B cell (primary cell): Measurements from ENCODE around the gene FAM168B. TPM values are rescaled to one million over a fixed set of nuclear protein-coding genes. Genes with fewer than 3 reads are reported as not detected.

ENCODE experiments used
- ATAC-seq: fragments of 200-7000 bp; cut with Tn5 transposase; one replicate; pipeline ENCODE4 v1.10.0; 2021; ENCODE audit warnings: low read depth, mild to moderate bottlenecking, moderate number of reproducible peaks, moderate library complexity
- CTCF ChIA-PET: fragments of 350-600 bp; sonication (Branson Sonifier 250); formaldehyde crosslinking; loops from one replicate; lab custom pipeline; 2021; ENCODE audit warnings: antibody characterized with exemption, inconsistent platforms; lab: Charles Lee
- POLR2A ChIA-PET: fragments of 350-600 bp; sonication (Branson Sonifier 250); formaldehyde crosslinking; loops from one replicate; lab custom pipeline; 2021; ENCODE audit warnings: antibody characterized with exemption; lab: Charles Lee
- DNase-seq: peaks from one replicate; pipeline ENCODE4 v3.0.0; 2013
- H2AFZ ChIP-seq: 2 replicates; pipeline ENCODE4 v1.6.1; 2012; ENCODE audit warnings: mild to moderate bottlenecking, low read depth, low read length; ENCODE audit not compliant: insufficient read depth, poor library complexity, severe bottlenecking
- H3K27ac ChIP-seq, 2 donors: 1 replicate in 1 of 2; 2 replicates in 1 of 2; pipeline ENCODE4 v1.5.1; 2012 to 2013; ENCODE audit warnings: low read length in 2 of 2, mild to moderate bottlenecking in 2 of 2, moderate library complexity in 1 of 2
- H3K27me3 ChIP-seq, 4 experiments: fragments of 200-600 bp in 1 of 4; sonication (generic) in 1 of 4; replicated peaks in 1 of 4; 1 replicate in 2 of 4; 2 replicates in 2 of 4; pipeline versions ENCODE4 v1.6.1 to v1.7.0; 2013 to 2016; ENCODE audit warnings: low read length in 3 of 4, mild to moderate bottlenecking in 2 of 4, mixed read lengths in 1 of 4, moderate library complexity in 1 of 4; ENCODE audit not compliant: insufficient read depth in 4 of 4, control insufficient read depth in 3 of 4; ENCODE audit errors: control extremely low read depth in 1 of 4
- H3K36me3 ChIP-seq, 2 experiments: replicated peaks in 1 of 2; 1 replicate in 1 of 2; 2 replicates in 1 of 2; pipeline versions ENCODE4 v1.6.1 to v1.7.1; 2013; ENCODE audit warnings: low read length in 1 of 2; ENCODE audit not compliant: insufficient read depth in 2 of 2, control insufficient read depth in 1 of 2; ENCODE audit errors: control extremely low read depth in 1 of 2, extremely low read depth in 1 of 2
- H3K4me1 ChIP-seq, 2 donors: fragments of 200-600 bp in 1 of 2; sonication (generic) in 1 of 2; 1 replicate in 1 of 2; 2 replicates in 1 of 2; pipeline versions ENCODE4 v1.5.1 to v1.6.1; 2013 to 2017; ENCODE audit warnings: low read length in 2 of 2; ENCODE audit not compliant: control insufficient read depth in 2 of 2, insufficient read depth in 2 of 2
- H3K4me2 ChIP-seq: replicated peaks from 2 replicates; pipeline ENCODE3; 2012; ENCODE audit warnings: mild to moderate bottlenecking, low read depth, low read length; ENCODE audit not compliant: poor library complexity, severe bottlenecking
- H3K4me3 ChIP-seq, 5 experiments: fragments of 200-600 bp in 1 of 5; sonication (generic) in 1 of 5; 1 replicate in 3 of 5; 2 replicates in 2 of 5; pipeline versions ENCODE4 v1.5.1 to v1.7.0; 2011 to 2016; ENCODE audit warnings: low read length in 4 of 5, mild to moderate bottlenecking in 4 of 5, low read depth in 2 of 5, control low read depth in 1 of 5, moderate library complexity in 1 of 5; ENCODE audit not compliant: insufficient read depth in 1 of 5; ENCODE audit errors: control extremely low read depth in 1 of 5, extremely low read depth in 1 of 5
- H3K79me2 ChIP-seq: fragments of 200-600 bp; sonication (generic); one replicate; pipeline ENCODE4 v1.6.0; 2016; ENCODE audit warnings: low read length; ENCODE audit not compliant: control insufficient read depth, insufficient read depth
- H3K9ac ChIP-seq: fragments of 200-600 bp; sonication (generic); 2 replicates; pipeline ENCODE4 v1.6.1; 2017; ENCODE audit warnings: mild to moderate bottlenecking, low read length, moderate library complexity
- H3K9me3 ChIP-seq, 3 donors: one replicate each; pipeline versions ENCODE4 v1.6.1 to v1.7.1; 2013; ENCODE audit warnings: low read length in 2 of 3; ENCODE audit not compliant: control insufficient read depth in 2 of 3, insufficient read depth in 1 of 3; ENCODE audit errors: control extremely low read depth in 1 of 3
- H4K20me1 ChIP-seq: 2 replicates; pipeline ENCODE4 v1.6.0; 2012; ENCODE audit warnings: mild to moderate bottlenecking, low read length; ENCODE audit not compliant: insufficient read depth, control insufficient read depth, poor library complexity, severe bottlenecking
- H3K27ac Mint-ChIP-seq: one replicate; pipeline ENCODE4 v1.8.0; 2021; ENCODE audit warnings: mixed read lengths
- H3K27me3 Mint-ChIP-seq: one replicate; pipeline ENCODE4 v1.8.0; 2021; ENCODE audit warnings: mixed read lengths
- H3K4me1 Mint-ChIP-seq: one replicate; pipeline ENCODE4 v1.8.0; 2021; ENCODE audit warnings: mixed read lengths
- H3K4me3 Mint-ChIP-seq: one replicate; pipeline ENCODE4 v1.8.0; 2021; ENCODE audit warnings: mixed read lengths
- H3K9me3 Mint-ChIP-seq: one replicate; pipeline ENCODE4 v1.8.0; 2022; ENCODE audit warnings: mixed read lengths; ENCODE audit not compliant: insufficient read depth
- CTCF ChIP-seq: fragments of 200-600 bp; IDR thresholded peaks from one replicate; pipeline ENCODE4 v1.8.0; 2022; ENCODE audit warnings: antibody characterized with exemption, mild to moderate bottlenecking
- EZH2 ChIP-seq: IDR thresholded peaks from 2 replicates; pipeline ENCODE4 v1.6.1; 2012; ENCODE audit warnings: borderline replicate concordance, low read depth, mild to moderate bottlenecking, moderate library complexity, low read length; ENCODE audit not compliant: insufficient read depth, poor library complexity, severe bottlenecking
- WGBS: methylation state at CpG from one replicate; pipeline ENCODE4 v1.1.5; 2013; ENCODE audit warnings: missing lambda C conversion rate; ENCODE audit not compliant: insufficient coverage; 5-methylcytosine and 5-hydroxymethylcytosine counted together
- intact Hi-C: fragments of 100-400 bp; cut with micrococcal nuclease; formaldehyde crosslinking; loops from one replicate; pipeline ENCODE4 v1.10.0; 2022
- polyA plus RNA-seq: library from polyadenylated mRNA; depleted of rRNA; stranded (reverse); fragments of >200 nt; gene quantifications from 2 replicates; pipeline ENCODE4 v1.2.3, GENCODE V29; 2012
- total RNA-seq, 2 donors: library from RNA; stranded (reverse); fragments of 120-200 nt in 1 of 2; gene quantifications; 1 replicate in 1 of 2; 2 replicates in 1 of 2; pipeline versions ENCODE4 v1.2.3 to v1.2.4, GENCODE V29; 2013 to 2022

The FAM168B gene
- total and polyA plus RNA-seq, 2 donors (not counting 1 experiment from before 2014, with no cell fraction given) = 38.6 to 70.5 TPM

DNA sequence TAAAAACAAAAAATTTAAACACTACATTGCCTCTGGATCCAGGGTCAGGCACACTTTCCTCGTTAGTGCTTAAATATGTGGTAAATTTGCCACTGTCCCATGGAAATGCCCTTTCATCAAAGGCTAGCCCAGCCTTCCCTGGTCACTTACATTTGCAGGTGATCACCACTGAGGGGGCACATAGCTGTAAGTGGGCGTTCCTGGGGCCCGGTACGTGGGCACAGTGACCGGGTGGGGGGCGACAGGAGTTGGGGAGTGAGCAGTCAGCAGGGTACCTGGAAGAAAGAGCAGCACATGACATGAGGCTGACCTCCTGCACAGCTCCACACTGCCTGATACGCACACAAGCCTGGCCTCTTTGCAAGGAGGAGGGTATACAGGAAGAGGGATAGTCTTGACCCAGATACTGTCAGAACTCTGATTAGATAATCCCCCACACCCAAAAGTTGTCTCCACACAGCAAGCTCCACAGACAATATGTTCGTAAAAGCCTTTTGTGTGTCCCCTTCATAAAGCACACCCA lies 40.5 kb downstream of the FAM168B start:
- CTCF ChIA-PET = no interaction called here
- Histone ChIP-seq H3K27ac (no peak overlapping the region), H3K4me3 (no peak overlapping the region), H3K4me1 (no peaks in the 10 kb centered on the region), H3K27me3 (no peaks in the 10 kb centered on the region), H3K9me3 (no peaks in the 10 kb centered on the region), H3K36me3 (peaks cover 0 to 88% of the 10 kb centered on the region in 2 experiments), H2AFZ (no peak overlapping the region), H3K9ac (no peak overlapping the region), H4K20me1 (peaks cover 70% of the 10 kb centered on the region), H3K79me2 (peaks cover 16% of the 10 kb centered on the region), H3K4me2 (no peak overlapping the region)
- Mint-ChIP-seq H3K27ac (no peak overlapping the region), H3K4me1 (no peaks in the 10 kb centered on the region), H3K27me3 (no peaks in the 10 kb centered on the region), H3K9me3 (no peaks in the 10 kb centered on the region), H3K4me3 (no peak overlapping the region)
- intact Hi-C loops = no loop called here
- POLR2A ChIA-PET = no interaction called here
- no peak for TF ChIP-seq CTCF
- TF ChIP-seq EZH2 = no peak
- 97% methylated on average over 5 of the region's 8 CpGs for WGBS
- DNase-seq (no peak), ATAC-seq (no peak)

DNA sequence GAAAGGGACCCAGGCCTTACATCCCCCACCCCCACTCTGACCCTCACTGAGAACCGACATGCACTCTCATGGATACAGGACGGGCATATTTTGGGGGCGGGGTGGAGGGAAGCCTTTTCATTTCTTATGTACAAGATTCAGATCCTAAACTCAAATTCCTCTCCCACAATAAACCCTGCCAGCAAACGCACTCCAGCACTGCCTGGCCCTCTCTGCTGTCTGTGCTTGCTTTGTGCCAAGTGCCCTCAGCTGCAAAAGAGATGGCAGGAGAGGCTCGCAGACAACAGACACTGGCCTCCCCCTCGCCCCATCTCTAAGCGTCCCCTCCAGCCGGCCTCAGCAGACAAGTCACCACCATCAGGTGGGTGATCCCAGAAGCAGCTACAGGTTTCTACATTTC lies 42.4 kb downstream of the FAM168B start:
- no peak for ATAC-seq
- no peak overlapping the region for H3K4me3 Mint-ChIP-seq
- intact Hi-C loops = no loop called here
- H4K20me1 ChIP-seq = peaks cover 51% of the 10 kb centered on the region
- 97% methylated on average over 3 of the region's 8 CpGs for WGBS
- H3K4me1 Mint-ChIP-seq = no peaks in the 10 kb centered on the region
- TF ChIP-seq CTCF = no peak
- no peak for TF ChIP-seq EZH2
- H3K27me3 Mint-ChIP-seq = no peaks in the 10 kb centered on the region
- H3K4me2 ChIP-seq = no peak overlapping the region
- H3K27ac Mint-ChIP-seq = no peak overlapping the region
- no peak for DNase-seq
- no peak overlapping the region for H3K9ac ChIP-seq
- H3K27ac ChIP-seq = no peak overlapping the region
- H3K9me3 Mint-ChIP-seq = no peaks in the 10 kb centered on the region
- no peaks in the 10 kb centered on the region for H3K4me1 ChIP-seq
- H2AFZ ChIP-seq = no peak overlapping the region
- ChIA-PET CTCF (no interaction called here), POLR2A (no interaction called here)
- no peaks in the 10 kb centered on the region for H3K9me3 ChIP-seq
- H3K79me2 ChIP-seq = peaks cover 3% of the 10 kb centered on the region
- no peak overlapping the region for H3K4me3 ChIP-seq
- peaks cover 0 to 77% of the 10 kb centered on the region in 2 experiments for H3K36me3 ChIP-seq
- no peaks in the 10 kb centered on the region for H3K27me3 ChIP-seq
